Left colon (tissue), 2 donors: Measurements from ENCODE around the gene TMTC2. TPM values are rescaled to one million over a fixed set of nuclear protein-coding genes. Genes with fewer than 3 reads are reported as not detected.
A peak's percentile ranks its signal among the peaks of the same experiment; 100 is the strongest.

Source experiments
- ATAC-seq: fragments of 200-7000 bp; cut with Tn5 transposase; one replicate; pipeline ENCODE4 v1.9.1; 2020; ENCODE audit warnings: mild to moderate bottlenecking, moderate library complexity
- DNase-seq, 2 donors: peaks; one replicate each; pipeline ENCODE4 v3.0.0-alpha.2; 2020
- intact Hi-C, 2 donors: fragments of 100-400 bp; cut with DNase I in 1 of 2; cut with micrococcal nuclease in 1 of 2; formaldehyde crosslinking; loops; one replicate each; pipeline versions ENCODE4 v1.11.2 to v1.14.0; 2022; cut with DNase I, micrococcal nuclease
- total RNA-seq, 2 donors: library from RNA; stranded (reverse); fragmentation: NEBNext Ultra II Directional; extraction: Animal tissue kit (Norgen Biotek cat#: 25700); gene quantifications; one replicate each; pipeline ENCODE4 v1.2.1, GENCODE V29; 2021
- donor health status: DM: no; HTN: no; CAD: no.
- donor health status: DM: yes; HTN: yes; CAD: no.

TMTC2 gene
- total RNA-seq, 2 donors from 2014 or later, result 11.6 to 14.7 TPM

DNA sequence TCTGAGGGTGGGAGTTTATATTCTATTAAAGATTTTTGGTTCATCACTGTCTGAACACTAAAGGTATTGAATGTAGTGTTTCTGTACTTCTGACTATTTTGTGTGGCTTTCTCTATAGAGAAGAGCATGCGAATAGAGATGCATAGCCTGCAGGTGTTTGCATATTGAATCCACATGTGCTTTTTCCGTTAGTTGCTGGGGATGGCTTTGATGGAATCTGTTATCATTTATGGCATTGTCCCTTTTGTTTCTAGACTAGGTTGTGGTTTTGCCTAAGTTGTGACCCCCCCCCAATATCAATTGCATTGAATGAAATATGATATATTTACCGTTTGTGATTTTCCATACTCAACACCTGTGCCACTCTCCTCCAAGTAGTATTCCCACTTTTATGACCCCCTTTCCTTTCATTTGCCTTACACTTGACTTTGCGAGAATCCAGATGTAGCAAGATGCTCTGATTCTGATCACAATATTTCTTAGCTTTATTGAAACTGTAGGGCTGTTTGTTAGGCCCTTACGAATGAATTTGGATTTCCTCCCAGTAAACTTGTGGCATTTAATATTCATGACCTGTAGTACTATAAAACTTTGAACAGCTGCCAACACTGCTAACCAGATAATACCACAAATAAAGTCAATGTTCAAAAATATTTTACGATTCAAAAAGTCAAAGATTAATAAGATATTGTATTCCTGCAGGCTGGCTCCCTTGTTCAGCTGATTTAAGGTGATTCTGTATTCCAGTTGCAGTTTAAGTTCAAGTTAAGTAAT, 176.4 kb downstream of the TMTC2 start:
- intact Hi-C loops, result no loop called here
- no peak for DNase-seq
- no peak for ATAC-seq

DNA sequence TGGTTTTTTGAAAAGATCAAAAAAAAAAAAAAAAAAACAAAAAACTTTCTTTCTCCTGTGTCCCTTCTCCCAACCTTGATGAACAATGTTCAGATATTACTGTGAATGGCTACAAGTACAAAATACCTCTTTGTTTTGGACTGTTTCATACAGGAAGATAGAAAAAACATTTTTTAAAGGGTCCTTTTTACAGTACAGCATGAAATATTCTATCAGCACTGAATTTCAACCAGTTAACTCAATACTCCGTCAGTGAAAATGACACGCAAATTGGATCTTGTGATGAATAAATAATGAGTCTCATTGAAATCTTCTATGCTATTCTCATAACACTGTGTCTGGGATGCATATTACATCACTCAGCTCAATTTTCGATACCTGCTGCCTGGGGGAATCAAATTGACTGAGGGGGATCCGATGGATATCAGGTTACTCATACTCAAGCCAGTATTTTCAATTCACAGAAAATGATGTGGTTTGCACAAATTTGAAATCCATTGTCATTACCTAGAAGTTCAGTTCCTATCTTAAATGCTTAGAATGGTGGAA, 179.6 kb downstream of the TMTC2 start:
- intact Hi-C loops, result no loop called here
- DNase-seq (no peak), ATAC-seq (no peak)

GRCh38 chr12:82866946-82867345, 180.2 kb downstream of the TMTC2 start:
- no peak for DNase-seq
- no peak for ATAC-seq
- intact Hi-C loops, result no loop called here

DNA sequence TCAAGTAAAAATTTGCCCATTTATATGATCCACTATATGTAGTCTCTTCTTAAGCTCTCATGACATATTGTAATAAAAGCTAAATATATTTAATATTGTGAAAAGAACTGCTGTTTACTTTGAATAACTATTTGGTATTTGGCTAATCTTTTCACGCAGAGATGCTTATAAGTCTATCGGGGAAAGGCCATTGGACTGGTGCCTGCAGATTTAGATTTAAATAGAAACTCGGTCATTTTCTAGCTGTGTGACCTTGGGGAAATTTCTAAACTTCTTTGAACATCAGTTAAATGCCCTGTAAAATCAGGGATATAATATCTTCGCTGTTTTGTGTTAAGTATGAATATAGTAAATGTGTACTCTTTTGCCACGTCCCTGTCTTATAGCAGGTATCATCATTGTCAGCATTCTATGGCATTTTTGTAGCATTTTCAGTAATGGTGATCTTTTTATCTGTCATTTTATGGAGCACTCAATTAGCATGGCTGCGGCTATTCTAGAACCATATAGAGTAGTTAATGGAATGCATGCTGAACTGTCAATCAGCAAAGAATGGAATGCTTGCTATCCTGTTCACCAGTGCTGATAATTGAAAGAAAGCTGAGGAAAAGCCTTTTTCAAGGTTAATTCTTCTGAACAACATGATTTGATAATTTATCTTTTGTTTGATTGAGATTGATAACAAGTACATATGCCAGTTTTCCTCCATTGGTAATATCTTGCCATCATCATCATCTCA, 181.2 kb downstream of the TMTC2 start:
- intact Hi-C loops, result no loop called here
- ATAC-seq (no peak), DNase-seq (no peak)

- DNase-seq, result no peak
- intact Hi-C loops, result no loop called here
Observed at GRCh38 chr12:82870771-82871377, 184.2 kb downstream of the TMTC2 start.

GRCh38 chr12:82872088-82872487, 185.4 kb downstream of the TMTC2 start:
- no peak for DNase-seq
- intact Hi-C loops, result no loop called here

More at GRCh38 chr12:82870771-82871377, 184.2 kb downstream of the TMTC2 start:
- no peak for ATAC-seq

DNA sequence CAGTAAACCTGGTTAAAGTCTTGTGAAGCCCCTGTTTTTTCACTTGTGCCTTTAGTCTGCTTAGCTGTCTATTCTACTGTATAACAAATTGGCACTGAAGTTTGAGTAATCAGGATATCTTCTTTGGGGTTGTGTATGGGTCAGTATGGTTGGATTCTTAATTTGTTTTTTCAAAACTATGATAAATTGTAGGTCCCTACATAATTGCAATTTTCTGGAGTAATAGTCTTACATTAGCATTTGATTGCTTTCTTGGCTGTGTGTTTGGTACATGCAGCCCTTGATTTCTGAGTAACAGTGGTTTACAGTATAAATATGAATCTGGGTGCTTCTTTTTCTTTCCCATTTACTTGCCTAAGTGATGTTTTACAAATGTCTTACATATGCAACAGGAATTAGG, 186.6 kb downstream of the TMTC2 start:
- intact Hi-C loops, result no loop called here
- ATAC-seq, result no peak
- no peak for DNase-seq

More at GRCh38 chr12:82872088-82872487, 185.4 kb downstream of the TMTC2 start:
- ATAC-seq, result no peak

GRCh38 chr12:82873951-82874350, 187.2 kb downstream of the TMTC2 start:
- DNase-seq (no peak), ATAC-seq (no peak)
- intact Hi-C loops, result no loop called here

DNA sequence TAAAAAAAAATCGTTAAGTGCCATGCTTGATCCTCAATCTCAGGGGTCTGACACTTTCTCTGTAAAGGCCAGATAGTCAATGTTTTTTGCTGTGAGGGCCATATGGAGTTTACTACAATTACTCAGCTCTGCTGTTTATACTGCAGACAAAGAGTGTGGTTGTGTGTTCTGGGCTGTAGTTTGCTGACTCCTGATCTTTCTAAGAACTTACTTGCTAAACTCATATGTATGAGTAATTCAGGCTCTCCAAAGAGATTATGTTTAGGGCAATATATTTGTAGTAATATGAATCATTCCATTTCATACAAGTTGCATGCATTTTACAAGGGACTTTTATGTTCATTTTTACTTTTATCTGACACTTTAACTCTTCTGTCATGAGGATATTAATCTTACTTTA, 188.2 kb downstream of the TMTC2 start:
- intact Hi-C loops, result no loop called here
- ATAC-seq (no peak), DNase-seq (no peak)

- peak; percentile 27 for ATAC-seq
- intact Hi-C loops, result no loop called here
- no peak for DNase-seq
Observed at GRCh38 chr12:82876075-82876474, 189.4 kb downstream of the TMTC2 start.

- no peak for DNase-seq
- intact Hi-C loops, result no loop called here
- no peak for ATAC-seq
Observed at GRCh38 chr12:82877963-82878362, 191.3 kb downstream of the TMTC2 start.

DNA sequence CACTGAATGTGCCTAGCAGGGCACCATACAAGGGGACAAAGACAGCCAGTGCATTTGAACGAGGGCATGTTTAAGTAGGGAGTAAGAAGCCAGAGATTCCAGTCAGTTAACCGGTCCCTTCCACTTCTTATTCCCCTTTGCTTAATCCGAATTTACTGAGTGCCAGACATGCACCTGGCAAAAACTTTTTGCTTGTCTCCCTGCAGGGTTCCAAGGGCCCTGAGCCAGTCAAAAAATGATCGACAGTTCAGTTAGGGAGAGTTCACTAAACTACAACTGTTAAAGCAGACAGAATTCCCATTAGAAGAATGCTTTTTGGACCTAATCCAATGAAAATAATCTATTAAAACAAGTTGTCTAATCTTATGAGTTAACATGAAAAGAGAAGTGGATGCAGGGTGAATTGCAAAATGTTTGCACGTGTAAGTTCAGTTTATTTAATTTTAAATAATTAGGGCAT, 193.8 kb downstream of the TMTC2 start:
- ATAC-seq, result no peak
- intact Hi-C loops, result no loop called here

DNA sequence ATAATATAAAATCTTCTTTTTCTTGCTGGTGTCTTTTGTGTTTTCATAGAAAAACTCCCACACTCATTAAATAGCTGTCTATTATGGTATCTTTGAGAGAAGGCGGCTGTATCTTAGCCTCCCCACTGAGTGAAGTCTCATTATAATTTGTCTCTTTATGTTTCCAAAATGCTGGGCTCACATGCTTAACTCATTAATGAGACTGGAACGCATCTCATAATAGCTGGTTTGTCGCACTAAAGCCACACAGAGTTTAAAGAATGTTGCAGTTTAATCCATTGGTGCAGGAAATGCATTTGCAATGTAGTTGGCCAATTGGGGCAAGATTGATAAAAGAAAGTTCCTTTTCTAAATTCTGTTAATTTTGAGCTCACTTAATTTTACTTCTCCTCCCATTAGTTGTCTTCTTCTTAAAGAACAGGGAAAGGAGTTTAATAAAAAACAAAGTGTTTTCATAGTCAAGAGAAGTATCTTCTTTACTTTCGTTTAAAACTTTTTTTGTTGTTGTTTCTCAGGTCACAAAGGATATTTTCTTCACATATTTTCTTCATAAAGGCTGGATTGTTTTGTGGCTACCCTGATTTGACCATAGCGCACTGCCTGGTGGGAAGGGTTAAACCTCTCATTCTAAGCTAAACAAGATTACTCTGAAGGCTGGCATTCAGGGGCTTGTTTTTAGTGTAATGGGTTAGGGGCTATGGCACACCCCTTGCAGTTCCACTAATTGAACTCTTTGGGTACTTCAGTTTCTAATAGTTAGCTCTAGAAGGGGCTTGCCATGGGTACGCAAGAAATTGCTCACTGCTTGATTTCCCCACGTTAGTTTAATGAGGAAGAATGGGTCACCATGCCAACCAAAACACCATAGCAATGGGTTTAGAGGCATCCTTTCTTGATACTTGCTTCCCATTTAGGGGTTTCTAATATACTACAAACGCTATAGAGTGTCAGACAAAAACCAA, 197.0 kb downstream of the TMTC2 start:
- no peak for DNase-seq
- intact Hi-C loops, result no loop called here
- no peak for ATAC-seq

More for the DNA sequence above, 193.8 kb downstream of the TMTC2 start:
- DNase-seq, result no peak

DNA sequence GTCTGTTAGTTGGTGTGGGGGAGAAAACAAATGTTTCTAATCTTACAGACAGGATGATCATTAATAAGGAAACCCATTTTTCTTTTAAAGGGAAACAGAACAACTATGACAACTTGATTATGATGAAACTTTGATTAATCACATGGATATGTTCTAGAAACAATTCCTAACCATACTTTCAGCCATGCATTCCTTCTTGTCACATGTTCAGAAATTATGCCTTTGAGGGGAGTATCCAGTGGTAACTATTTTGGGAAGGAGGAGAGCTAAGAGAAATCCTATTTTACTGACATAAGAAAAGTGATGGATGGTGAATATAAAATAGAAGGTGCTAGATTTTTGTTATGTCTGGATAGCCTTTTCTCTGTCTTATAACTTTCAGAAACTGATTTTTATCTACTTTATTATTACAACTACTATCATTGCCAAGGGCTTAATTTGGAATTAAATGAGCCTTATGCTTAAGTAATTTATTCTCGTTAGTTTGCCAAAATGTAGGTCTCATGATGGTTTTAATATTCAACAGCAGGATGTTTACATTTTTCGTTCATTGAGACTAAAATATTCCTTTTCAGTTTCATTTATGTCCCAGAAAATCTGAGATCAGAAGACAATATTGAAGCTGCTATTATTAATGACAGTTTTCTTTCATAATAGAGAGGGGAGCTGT, 200.1 kb downstream of the TMTC2 start:
- DNase-seq (no peak), ATAC-seq (no peak)
- intact Hi-C loops, result no loop called here

GRCh38 chr12:82893896-82894295, 207.2 kb downstream of the TMTC2 start:
- DNase-seq, result no peak
- no peak for ATAC-seq
- intact Hi-C loops, result no loop called here

GRCh38 chr12:82896277-82896676, 209.6 kb downstream of the TMTC2 start:
- peak; percentile 94 for ATAC-seq

DNA sequence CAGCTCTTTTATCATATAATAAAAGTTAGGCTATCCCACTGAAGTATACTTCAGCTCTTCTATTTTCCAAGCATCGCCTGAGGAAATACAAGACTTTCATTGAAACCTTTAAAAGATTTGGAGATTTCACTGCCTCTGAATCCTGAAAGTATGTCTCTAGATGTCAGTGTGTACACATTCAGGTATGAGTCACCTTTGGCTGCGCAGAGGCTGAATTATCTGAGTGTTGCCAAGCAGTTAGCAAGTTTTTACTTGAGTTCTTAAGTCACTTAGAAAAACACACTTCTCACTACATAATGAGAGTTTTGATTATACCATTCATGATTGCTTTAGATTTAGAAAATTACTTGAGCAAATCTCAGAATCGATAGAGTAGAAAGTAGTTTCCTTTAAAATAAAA, 210.3 kb downstream of the TMTC2 start:
- intact Hi-C loops, result no loop called here
- DNase-seq (peak; percentile 18 to 33), ATAC-seq (peak; percentile 89)

More at GRCh38 chr12:82896277-82896676, 209.6 kb downstream of the TMTC2 start:
- intact Hi-C loops, result no loop called here
- DNase-seq, result no peak

DNA sequence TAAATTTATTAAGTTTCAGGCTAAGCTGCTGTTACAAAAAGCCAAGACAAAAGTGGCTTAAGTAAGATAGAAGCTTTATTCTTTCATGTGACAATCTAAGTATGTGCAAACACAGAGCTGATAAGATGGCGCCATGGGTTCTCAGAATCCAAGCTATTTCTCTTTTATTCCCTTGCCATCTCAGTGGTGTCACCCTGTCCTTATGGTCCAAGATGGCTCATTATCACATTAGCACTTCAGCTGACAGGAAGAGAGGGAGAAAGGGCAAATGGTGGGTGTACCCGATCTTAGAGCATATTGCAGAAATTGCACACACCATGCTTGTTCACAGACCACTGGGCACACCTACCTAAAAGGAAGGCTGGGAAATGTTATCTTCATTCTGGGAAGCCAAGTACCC, 211.7 kb downstream of the TMTC2 start:
- intact Hi-C loops, result no loop called here
- no peak for DNase-seq
- no peak for ATAC-seq
